Measurements from ENCODE around the gene RFX2.

The RFX2 gene

DNA sequence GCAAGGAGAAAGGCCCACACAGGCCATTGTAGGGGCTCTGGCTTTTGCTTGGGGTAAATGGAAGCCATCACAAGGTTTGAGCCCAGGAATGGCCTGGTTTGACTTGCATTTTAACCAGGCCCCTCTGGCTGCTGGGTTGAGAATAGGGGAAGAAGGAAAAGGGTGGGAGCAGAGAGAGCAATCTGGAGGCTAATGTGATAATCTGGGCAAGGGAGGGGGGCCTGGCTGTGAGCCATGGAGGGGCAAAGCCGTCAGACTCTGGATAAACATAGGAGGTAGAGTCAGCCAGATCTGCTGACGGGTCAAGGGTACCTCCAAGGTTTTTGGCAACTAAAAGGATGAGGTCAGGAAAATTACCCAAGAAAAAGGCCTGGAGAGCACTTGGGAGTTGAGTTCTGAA is 41.6 kb downstream of the RFX2 start:
- Histone ChIP-seq H3K27ac (ENCODE audit: low read depth, low read length) (no peak overlapping the region), H3K4me3 (ENCODE audit: low read length) (no peak overlapping the region)

DNA sequence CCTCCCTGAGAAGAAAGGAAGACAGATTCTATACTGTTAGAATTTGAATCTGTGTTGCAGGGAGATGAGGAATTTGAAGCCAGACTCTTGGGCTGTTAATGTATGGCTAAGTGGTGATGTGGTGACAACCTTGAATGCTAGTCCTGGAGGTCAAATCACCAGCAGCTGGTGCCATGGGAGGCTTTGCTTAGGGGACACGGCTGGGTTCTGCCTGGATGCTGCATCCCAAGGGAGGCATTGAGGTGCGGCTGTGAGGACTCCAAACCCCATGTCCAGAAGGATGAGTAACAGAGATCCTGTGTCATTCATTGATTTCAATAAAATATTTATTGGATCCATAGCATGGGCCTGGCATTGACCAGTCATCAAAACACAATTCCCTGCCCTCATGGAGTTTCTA is 42.3 kb downstream of the RFX2 start:
- Histone ChIP-seq H3K36me3 (ENCODE audit: control insufficient read depth, low read length) (no peaks in the 10 kb centered on the region), H3K27ac (ENCODE audit: low read depth, low read length) (no peak overlapping the region), H4K20me1 (ENCODE audit: control insufficient read depth, insufficient read depth, low read depth, low read length) (no peaks in the 10 kb centered on the region), H3K4me1 (ENCODE audit: control insufficient read depth, low read length) (no peaks in the 10 kb centered on the region), H3K79me2 (ENCODE audit: control insufficient read depth, low read length) (no peaks in the 10 kb centered on the region), H3K27me3 (ENCODE audit: control insufficient read depth, low read length) (peaks cover 12% of the 10 kb centered on the region), H3K9me3 (ENCODE audit: control insufficient read depth, insufficient read depth, low read length) (no peaks in the 10 kb centered on the region), H3K4me3 (ENCODE audit: low read length) (no peak overlapping the region), H3K9me2 (replicated peaks; ENCODE audit: control insufficient read depth, low read length) (no peaks in the 10 kb centered on the region), H3K4me2 (ENCODE audit: low read length) (no peak overlapping the region), H3F3A (ENCODE audit: control insufficient read depth, insufficient read depth) (no peaks in the 10 kb centered on the region)
- no peak for TF ChIP-seq EZH2phosphoT487 (IDR thresholded peaks at IDR 0.05; ENCODE audit: borderline replicate concordance, low read length)
- TF ChIP-seq, protein P1, sequence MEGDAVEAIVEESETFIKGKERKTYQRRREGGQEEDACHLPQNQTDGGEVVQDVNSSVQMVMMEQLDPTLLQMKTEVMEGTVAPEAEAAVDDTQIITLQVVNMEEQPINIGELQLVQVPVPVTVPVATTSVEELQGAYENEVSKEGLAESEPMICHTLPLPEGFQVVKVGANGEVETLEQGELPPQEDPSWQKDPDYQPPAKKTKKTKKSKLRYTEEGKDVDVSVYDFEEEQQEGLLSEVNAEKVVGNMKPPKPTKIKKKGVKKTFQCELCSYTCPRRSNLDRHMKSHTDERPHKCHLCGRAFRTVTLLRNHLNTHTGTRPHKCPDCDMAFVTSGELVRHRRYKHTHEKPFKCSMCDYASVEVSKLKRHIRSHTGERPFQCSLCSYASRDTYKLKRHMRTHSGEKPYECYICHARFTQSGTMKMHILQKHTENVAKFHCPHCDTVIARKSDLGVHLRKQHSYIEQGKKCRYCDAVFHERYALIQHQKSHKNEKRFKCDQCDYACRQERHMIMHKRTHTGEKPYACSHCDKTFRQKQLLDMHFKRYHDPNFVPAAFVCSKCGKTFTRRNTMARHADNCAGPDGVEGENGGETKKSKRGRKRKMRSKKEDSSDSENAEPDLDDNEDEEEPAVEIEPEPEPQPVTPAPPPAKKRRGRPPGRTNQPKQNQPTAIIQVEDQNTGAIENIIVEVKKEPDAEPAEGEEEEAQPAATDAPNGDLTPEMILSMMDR (IDR thresholded peaks at IDR 0.05; ENCODE audit: low read depth, low read length, poor library complexity, severe bottlenecking): no peak

More for the DNA sequence above, 41.6 kb downstream of the RFX2 start:
- H3K27me3 ChIP-seq (ENCODE audit: control insufficient read depth, low read length): peaks cover 12% of the 10 kb centered on the region
- H3K79me2 ChIP-seq (ENCODE audit: control insufficient read depth, low read length): no peaks in the 10 kb centered on the region
- no peaks in the 10 kb centered on the region for H3K9me2 ChIP-seq (replicated peaks; ENCODE audit: control insufficient read depth, low read length)
- H3K36me3 ChIP-seq (ENCODE audit: control insufficient read depth, low read length): no peaks in the 10 kb centered on the region
- no peak for TF ChIP-seq EZH2phosphoT487 (IDR thresholded peaks at IDR 0.05; ENCODE audit: borderline replicate concordance, low read length)
- TF ChIP-seq, protein P1 (IDR thresholded peaks at IDR 0.05; ENCODE audit: low read depth, low read length, poor library complexity, severe bottlenecking): no peak
- no peaks in the 10 kb centered on the region for H4K20me1 ChIP-seq (ENCODE audit: control insufficient read depth, insufficient read depth, low read depth, low read length)
- no peaks in the 10 kb centered on the region for H3K9me3 ChIP-seq (ENCODE audit: control insufficient read depth, insufficient read depth, low read length)
- H3F3A ChIP-seq (ENCODE audit: control insufficient read depth, insufficient read depth): no peaks in the 10 kb centered on the region
- H3K4me1 ChIP-seq (ENCODE audit: control insufficient read depth, low read length): no peaks in the 10 kb centered on the region
- H3K4me2 ChIP-seq (ENCODE audit: low read length): no peak overlapping the region

DNA sequence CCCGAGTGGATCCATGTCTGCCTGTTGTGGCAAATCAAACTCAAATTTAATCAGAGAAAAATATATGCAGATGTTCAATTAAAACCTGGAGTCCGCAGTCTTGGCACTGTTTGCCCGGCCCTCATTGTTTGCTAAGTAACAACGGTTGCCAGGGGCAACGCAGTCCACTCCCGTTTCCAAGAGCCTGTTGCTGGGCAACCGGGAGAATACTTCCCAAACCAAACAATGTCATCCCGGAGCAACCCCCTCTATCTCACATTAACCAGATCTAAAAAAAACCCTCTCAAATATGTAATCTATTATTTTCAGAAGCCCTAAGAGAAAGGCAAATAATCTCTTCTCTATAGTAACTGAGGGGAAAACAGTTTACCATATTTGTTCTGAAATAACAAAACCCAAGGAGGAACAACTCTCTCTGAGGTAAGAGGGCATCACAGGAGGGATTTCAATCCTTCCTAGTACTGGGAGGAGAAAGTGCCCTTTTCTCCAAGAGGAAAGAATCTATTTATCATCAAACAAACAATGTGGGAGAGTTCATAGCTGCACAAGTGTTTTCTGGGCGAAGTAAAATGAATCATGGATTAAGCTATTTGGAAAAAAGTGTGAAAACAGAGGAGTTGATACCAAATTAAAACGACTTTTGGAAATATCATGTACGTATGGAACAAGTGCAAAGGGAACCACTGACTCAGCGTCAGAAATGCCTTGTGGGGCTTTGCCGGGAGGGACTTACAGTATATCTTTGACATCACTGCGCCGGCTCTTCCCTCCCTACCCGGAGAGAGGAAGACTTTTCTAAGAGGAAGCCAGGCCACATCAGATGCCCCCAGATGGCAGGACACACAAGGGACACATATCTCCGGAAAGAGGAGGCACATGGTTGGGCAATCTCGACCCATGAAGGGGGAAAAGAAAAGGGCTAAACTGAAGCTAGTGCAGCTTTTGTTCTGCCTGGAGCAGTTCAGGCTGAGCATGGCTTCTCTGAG is 43.3 kb downstream of the RFX2 start:
- H3K4me1 ChIP-seq (ENCODE audit: control insufficient read depth, low read length): no peaks in the 10 kb centered on the region
- no peaks in the 10 kb centered on the region for H3K36me3 ChIP-seq (ENCODE audit: control insufficient read depth, low read length)
- peaks cover 12% of the 10 kb centered on the region for H3K27me3 ChIP-seq (ENCODE audit: control insufficient read depth, low read length)
- no peaks in the 10 kb centered on the region for H3K79me2 ChIP-seq (ENCODE audit: control insufficient read depth, low read length)
- H3K4me3 ChIP-seq (ENCODE audit: low read length): no peak overlapping the region
- H3K9me3 ChIP-seq (ENCODE audit: control insufficient read depth, insufficient read depth, low read length): no peaks in the 10 kb centered on the region
- no peaks in the 10 kb centered on the region for H3F3A ChIP-seq (ENCODE audit: control insufficient read depth, insufficient read depth)
- no peaks in the 10 kb centered on the region for H3K9me2 ChIP-seq (replicated peaks; ENCODE audit: control insufficient read depth, low read length)
- H3K27ac ChIP-seq (ENCODE audit: low read depth, low read length): no peak overlapping the region
- H3K4me2 ChIP-seq (ENCODE audit: low read length): no peak overlapping the region
- no peaks in the 10 kb centered on the region for H4K20me1 ChIP-seq (ENCODE audit: control insufficient read depth, insufficient read depth, low read depth, low read length)
- TF ChIP-seq, protein P1 (IDR thresholded peaks at IDR 0.05; ENCODE audit: low read depth, low read length, poor library complexity, severe bottlenecking): no peak
- no peak for TF ChIP-seq EZH2phosphoT487 (IDR thresholded peaks at IDR 0.05; ENCODE audit: borderline replicate concordance, low read length)

Data from DOHH2 (cell line).